Panc1 (cell line): ENCODE data around the gene CCDC107. TPM values are rescaled to one million over a fixed set of nuclear protein-coding genes. Genes with fewer than 3 reads are reported as not detected.

Source experiments
- ATAC-seq: fragments of 200-7000 bp; cut with Tn5 transposase; 2 replicates; pipeline ENCODE4 v1.9.1; 2020; ENCODE audit warnings: mild to moderate bottlenecking, moderate library complexity
- BruUV-seq: library from RNA; stranded (reverse); fragments of 400-500 nt; replicated peaks from 2 replicates; lab custom pipeline; 2021; lab: Mats Ljungman, UMichigan
- CTCF ChIA-PET: fragments of 300-600 bp; sonication (Branson Sonifier 250); formaldehyde crosslinking; loops from one replicate; lab custom pipeline; 2022; ENCODE audit warnings: antibody characterized with exemption; lab: Charles Lee
- POLR2A ChIA-PET: fragments of 300-600 bp; sonication (Branson Sonifier 250); formaldehyde crosslinking; loops from one replicate; lab custom pipeline; 2022; ENCODE audit warnings: antibody characterized with exemption; lab: Charles Lee
- DNase-seq: peaks from one replicate; pipeline ENCODE4 v3.0.0-alpha.2; 2010; ENCODE audit warnings: low read depth, low spot score
- H3K27ac ChIP-seq: 2 replicates; pipeline ENCODE4 v1.5.1; 2011; ENCODE audit warnings: mild to moderate bottlenecking, low read length, inconsistent platforms
- H3K27me3 ChIP-seq: fragments of 200-500 bp; sonication (Bioruptor generic); 2 replicates; pipeline ENCODE4 v1.6.0; 2014; ENCODE audit warnings: low read length, inconsistent platforms; ENCODE audit not compliant: control insufficient read depth, insufficient read depth
- H3K36me3 ChIP-seq: fragments of 200-500 bp; sonication (Bioruptor generic); 2 replicates; pipeline ENCODE4 v1.5.1; 2014; ENCODE audit warnings: inconsistent platforms, mild to moderate bottlenecking, low read length, moderate library complexity; ENCODE audit not compliant: control insufficient read depth, insufficient read depth
- H3K4me1 ChIP-seq: 2 replicates; pipeline ENCODE4 v1.5.1; 2011; ENCODE audit warnings: inconsistent platforms, mild to moderate bottlenecking, low read length, moderate library complexity; ENCODE audit not compliant: control insufficient read depth, insufficient read depth
- H3K4me3 ChIP-seq, 2 experiments: 2 replicates each; pipeline ENCODE4 v1.5.1; 2011 to 2012; ENCODE audit warnings: low read depth in 2 of 2, low read length in 2 of 2, mild to moderate bottlenecking in 2 of 2, inconsistent platforms in 1 of 2, moderate library complexity in 1 of 2
- H3K9me3 ChIP-seq: fragments of 200-500 bp; sonication (Bioruptor generic); 2 replicates; pipeline ENCODE4 v1.5.1; 2014; ENCODE audit warnings: low read depth, mild to moderate bottlenecking, inconsistent platforms, low read length, moderate library complexity; ENCODE audit not compliant: control insufficient read depth, insufficient read depth
- CTCF ChIP-seq: fragments of 450-650 bp; IDR thresholded peaks from 2 replicates; pipeline ENCODE4 v1.5.1; 2017; ENCODE audit warnings: mild to moderate bottlenecking
- POLR2AphosphoS5 ChIP-seq: IDR thresholded peaks from 2 replicates; pipeline ENCODE4 v1.6.1; 2012; ENCODE audit warnings: mild to moderate bottlenecking, low read depth, low read length, moderate library complexity
- REST ChIP-seq, 2 experiments: IDR thresholded peaks; 2 replicates each; pipeline ENCODE4 v1.6.1; 2011 to 2012; ENCODE audit warnings: low read depth in 2 of 2, control low read depth in 1 of 2, low read length in 1 of 2, mild to moderate bottlenecking in 1 of 2, moderate library complexity in 1 of 2; ENCODE audit not compliant: insufficient read depth in 1 of 2
- SIN3A ChIP-seq: IDR thresholded peaks from 2 replicates; pipeline ENCODE4 v1.6.1; 2012; ENCODE audit warnings: low read depth, mild to moderate bottlenecking, low read length, moderate library complexity, borderline replicate concordance; ENCODE audit not compliant: insufficient read depth
- TCF7L2 ChIP-seq: IDR thresholded peaks from 2 replicates; pipeline ENCODE4 v1.6.1; 2011; ENCODE audit warnings: mild to moderate bottlenecking, low read depth, low read length, inconsistent platforms
- in situ Hi-C: cut with HindIII; loops from 2 replicates; pipeline ENCODE4 v1.10.0; 2016; ENCODE audit warnings: low sequenced_read_pairs, low pct_unique_long_range_greater_than_20kb
- intact Hi-C: fragments of 100-400 bp; cut with micrococcal nuclease; formaldehyde crosslinking; loops from one replicate; pipeline ENCODE4 v1.10.0; 2022; ENCODE audit not compliant: unreplicated experiment
- total RNA-seq: library from RNA; stranded (reverse); gene quantifications from one replicate; pipeline ENCODE4 v1.2.1, GENCODE V29; 2021; ENCODE audit not compliant: unreplicated experiment

Gene CCDC107
- total RNA-seq, 1 experiment from 2014 or later: 39.9 TPM

GRCh38 chr9:35689542-35690293 is 31.6 kb downstream of the CCDC107 start, which contains the start of gene TPM2:
Gene TPM2, minus strand, starts transcription at chr9:35689925. Its CDS starts 108 bp downstream, at chr9:35689817.
- peak; percentile 87 for ATAC-seq
- H3K9me3 ChIP-seq: no peaks in the 10 kb centered on the region
- DNase-seq: no peak
- no TSS peak for BruUV-seq
- H3K27ac ChIP-seq: peak within 1 kb of the TSS; percentile 93
- intact Hi-C loops (loop anchor here (5.0 kb wide), 1 partner anchor 32 kb away; the partner anchor contains the start of genes CCDC107 and RMRP), in situ Hi-C loops (no loop called here)
- TF ChIP-seq SIN3A (peak; percentile 90; the same call in 1 of the 2 replicates), TCF7L2 (no peak; the same call in 1 of the 2 replicates), CTCF (no peak), REST (IDR thresholded peaks at IDR 0.05; ENCODE audit: insufficient read depth in 1 of 2, low read depth in 2 of 2, low read length in 1 of 2) (peak in 1 of 2 experiments; percentile 56; a peak in 1 of 4 replicates), POLR2AphosphoS5 (peak; percentile 99)
- H3K4me1 ChIP-seq: peaks cover 31% of the 10 kb centered on the region
- ChIA-PET POLR2A (interaction anchor here (0.5 to 0.7 kb wide), 7 partner anchors 23 to 479 kb away, joined by 3 to 7 read pairs (median 4); partner anchors contain the start of gene CCDC107), CTCF (interaction anchor here (0.6 to 1.8 kb wide), 5 partner anchors 24 to 41 kb away, joined by 3 to 6 read pairs (median 4); partner anchors contain the start of genes ARHGEF39, CCDC107 and RMRP)
- peaks cover 10% of the 10 kb centered on the region; the same call in 1 of the 2 replicates for H3K36me3 ChIP-seq
- peak within 1 kb of the TSS; percentile 71 to 89 for H3K4me3 ChIP-seq
- H3K27me3 ChIP-seq: no peaks in the 10 kb centered on the region

- BruUV-seq: no TSS peak
- TF ChIP-seq SIN3A: no peak; the same call in 1 of the 2 replicates
- no peak for TF ChIP-seq CTCF
- TF ChIP-seq POLR2AphosphoS5: no peak
- TF ChIP-seq TCF7L2: no peak
- TF ChIP-seq REST (IDR thresholded peaks at IDR 0.05; ENCODE audit: insufficient read depth in 1 of 2, low read depth in 2 of 2, low read length in 1 of 2): no peak
- H3K4me1 ChIP-seq: peaks cover 31% of the 10 kb centered on the region
- in situ Hi-C loops: no loop called here
- H3K9me3 ChIP-seq: no peaks in the 10 kb centered on the region
- ChIA-PET CTCF (interaction anchor here (0.6 to 1.8 kb wide), 5 partner anchors 15 to 40 kb away, joined by 3 to 6 read pairs (median 4); partner anchors contain the start of genes ARHGEF39, CCDC107 and RMRP), POLR2A (interaction anchor here (0.5 to 1.5 kb wide), 5 partner anchors 15 to 198 kb away, joined by 3 to 8 read pairs (median 6); no protein-coding TSS in a partner anchor)
- peaks cover 10% of the 10 kb centered on the region; the same call in 1 of the 2 replicates for H3K36me3 ChIP-seq
- ATAC-seq (no peak), DNase-seq (no peak)
- H3K27me3 ChIP-seq: no peaks in the 10 kb centered on the region
- H3K4me3 ChIP-seq: peak overlapping the region; percentile 71 to 89
- intact Hi-C loops: loop anchor here (5.0 kb wide), 1 partner anchor 33 kb away; the partner anchor contains the start of genes CCDC107 and RMRP
- H3K27ac ChIP-seq: peak overlapping the region; percentile 89
These were observed 32.2 kb downstream of the CCDC107 start for GRCh38 chr9:35690294-35690613.
